ENCODE measurements around the gene YPEL3.

DNA sequence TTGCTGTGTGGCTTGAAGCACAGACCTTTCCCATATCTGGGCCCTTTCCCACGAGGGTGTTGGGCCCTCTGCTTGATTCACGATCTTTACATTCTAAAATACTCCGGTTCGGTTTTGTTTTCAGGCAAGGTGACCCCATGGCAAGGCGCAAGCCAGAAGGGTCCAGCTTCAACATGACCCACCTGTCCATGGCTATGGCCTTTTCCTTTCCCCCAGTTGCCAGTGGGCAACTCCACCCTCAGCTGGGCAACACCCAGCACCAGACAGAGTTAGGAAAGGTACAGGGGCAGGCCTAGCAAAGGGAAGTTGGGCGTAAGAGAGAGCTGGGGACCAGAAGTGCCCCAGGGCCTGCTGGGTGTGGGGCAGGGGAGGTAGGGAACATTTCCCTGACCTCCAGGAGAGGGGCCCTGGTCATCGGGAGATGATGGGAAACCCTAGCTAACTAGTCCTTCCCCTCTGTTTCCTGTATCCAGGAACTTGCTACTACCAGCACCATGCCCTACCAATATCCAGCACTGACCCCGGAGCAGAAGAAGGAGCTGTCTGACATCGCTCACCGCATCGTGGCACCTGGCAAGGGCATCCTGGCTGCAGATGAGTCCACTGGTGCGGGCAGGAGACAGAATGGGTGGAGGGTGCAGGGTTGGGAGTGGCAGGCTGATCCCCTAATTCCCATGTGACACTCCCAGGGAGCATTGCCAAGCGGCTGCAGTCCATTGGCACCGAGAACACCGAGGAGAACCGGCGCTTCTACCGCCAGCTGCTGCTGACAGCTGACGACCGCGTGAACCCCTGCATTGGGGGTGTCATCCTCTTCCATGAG lies 29.0 kb downstream of the YPEL3 start:
- no peak for TF ChIP-seq POLR2AphosphoS5 (IDR thresholded peaks at IDR 0.05)
- TF ChIP-seq, protein P1, sequence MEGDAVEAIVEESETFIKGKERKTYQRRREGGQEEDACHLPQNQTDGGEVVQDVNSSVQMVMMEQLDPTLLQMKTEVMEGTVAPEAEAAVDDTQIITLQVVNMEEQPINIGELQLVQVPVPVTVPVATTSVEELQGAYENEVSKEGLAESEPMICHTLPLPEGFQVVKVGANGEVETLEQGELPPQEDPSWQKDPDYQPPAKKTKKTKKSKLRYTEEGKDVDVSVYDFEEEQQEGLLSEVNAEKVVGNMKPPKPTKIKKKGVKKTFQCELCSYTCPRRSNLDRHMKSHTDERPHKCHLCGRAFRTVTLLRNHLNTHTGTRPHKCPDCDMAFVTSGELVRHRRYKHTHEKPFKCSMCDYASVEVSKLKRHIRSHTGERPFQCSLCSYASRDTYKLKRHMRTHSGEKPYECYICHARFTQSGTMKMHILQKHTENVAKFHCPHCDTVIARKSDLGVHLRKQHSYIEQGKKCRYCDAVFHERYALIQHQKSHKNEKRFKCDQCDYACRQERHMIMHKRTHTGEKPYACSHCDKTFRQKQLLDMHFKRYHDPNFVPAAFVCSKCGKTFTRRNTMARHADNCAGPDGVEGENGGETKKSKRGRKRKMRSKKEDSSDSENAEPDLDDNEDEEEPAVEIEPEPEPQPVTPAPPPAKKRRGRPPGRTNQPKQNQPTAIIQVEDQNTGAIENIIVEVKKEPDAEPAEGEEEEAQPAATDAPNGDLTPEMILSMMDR (IDR thresholded peaks at IDR 0.05): no peak
- TF ChIP-seq POLR2A (IDR thresholded peaks at IDR 0.05): no peak
- no peak for TF ChIP-seq EP300 (IDR thresholded peaks at IDR 0.05)

Measured in suprapubic skin (tissue), 4 donors.